IPS-15b (cell line): Measurements from ENCODE around the gene FRMPD3.
A peak's percentile ranks its signal among the peaks of the same experiment; 100 is the strongest.

Source experiments
- H3K27me3 ChIP-seq: one replicate; pipeline ENCODE4 v1.6.1; 2013; ENCODE audit warnings: low read length; ENCODE audit not compliant: control insufficient read depth, insufficient read depth
- H3K36me3 ChIP-seq: one replicate; pipeline ENCODE4 v1.6.1; 2013; ENCODE audit warnings: low read length; ENCODE audit not compliant: control insufficient read depth, insufficient read depth
- H3K4me1 ChIP-seq: one replicate; pipeline ENCODE4 v1.6.1; 2013; ENCODE audit warnings: mild to moderate bottlenecking, low read length; ENCODE audit not compliant: control insufficient read depth, insufficient read depth
- H3K4me3 ChIP-seq: one replicate; pipeline ENCODE4 v1.5.1; 2013; ENCODE audit warnings: low read depth, low read length
- H3K9ac ChIP-seq: one replicate; pipeline ENCODE4 v1.6.1; 2013; ENCODE audit warnings: low read depth, mild to moderate bottlenecking, low read length
- H3K9me3 ChIP-seq: one replicate; pipeline ENCODE4 v1.6.1; 2013; ENCODE audit warnings: mild to moderate bottlenecking, low read length; ENCODE audit not compliant: control insufficient read depth, insufficient read depth

The FRMPD3 gene

DNA sequence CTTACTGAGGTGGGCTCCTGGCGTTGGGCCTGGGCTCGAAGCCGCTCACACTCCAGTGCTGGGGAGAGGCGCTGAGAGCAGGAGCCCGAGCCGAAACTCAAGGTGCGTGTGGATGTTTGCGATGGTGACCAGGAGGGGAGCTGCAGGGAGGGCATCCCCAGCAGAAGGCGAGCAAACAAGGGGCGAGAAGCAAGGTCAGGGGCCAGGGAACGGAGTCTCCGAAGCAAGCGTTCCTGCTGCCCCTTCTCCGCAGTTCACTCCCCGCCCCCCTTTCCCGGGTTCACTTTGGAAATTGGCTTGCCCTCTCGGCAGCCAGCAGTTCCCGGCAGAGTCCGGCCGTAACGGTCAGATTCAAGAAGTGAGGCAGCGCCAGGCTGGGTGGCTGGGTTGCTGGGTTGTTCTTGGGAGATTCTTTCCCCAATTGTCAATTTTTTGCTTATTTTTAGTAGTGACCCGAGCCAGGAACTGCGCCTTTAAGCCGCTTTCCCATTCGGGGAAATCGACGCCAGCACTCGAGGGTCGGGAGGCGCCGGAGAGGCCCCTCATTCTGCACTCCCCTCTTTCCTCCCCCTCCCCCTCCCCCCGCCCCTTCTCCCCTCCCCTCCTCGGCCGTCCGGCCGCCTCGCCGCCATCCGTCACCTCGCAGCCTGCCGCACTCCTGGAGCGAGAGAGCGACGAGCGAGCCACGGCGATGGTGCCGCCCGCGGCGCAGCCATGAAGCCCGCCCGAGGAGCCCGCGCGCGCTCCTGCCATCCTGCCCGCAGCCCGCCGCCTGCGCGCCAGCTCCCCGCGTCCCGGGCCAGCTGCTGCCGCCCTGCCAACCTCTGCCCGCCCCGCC is at the start of gene FRMPD3:
Gene FRMPD3, plus strand, starts transcription at position 655 of the 838 bp plus-strand sequence. CDS start 76,937 bp downstream, outside the sequence.
- H3K36me3 ChIP-seq, result no peaks in the 10 kb centered on the region
- H3K4me1 ChIP-seq, result peaks cover 29% of the 10 kb centered on the region
- no peaks in the 10 kb centered on the region for H3K9me3 ChIP-seq
- peak within 1 kb of the TSS; percentile 68 for H3K9ac ChIP-seq
- H3K27me3 ChIP-seq, result peaks cover 38% of the 10 kb centered on the region
- peak within 1 kb of the TSS; percentile 85 for H3K4me3 ChIP-seq

DNA sequence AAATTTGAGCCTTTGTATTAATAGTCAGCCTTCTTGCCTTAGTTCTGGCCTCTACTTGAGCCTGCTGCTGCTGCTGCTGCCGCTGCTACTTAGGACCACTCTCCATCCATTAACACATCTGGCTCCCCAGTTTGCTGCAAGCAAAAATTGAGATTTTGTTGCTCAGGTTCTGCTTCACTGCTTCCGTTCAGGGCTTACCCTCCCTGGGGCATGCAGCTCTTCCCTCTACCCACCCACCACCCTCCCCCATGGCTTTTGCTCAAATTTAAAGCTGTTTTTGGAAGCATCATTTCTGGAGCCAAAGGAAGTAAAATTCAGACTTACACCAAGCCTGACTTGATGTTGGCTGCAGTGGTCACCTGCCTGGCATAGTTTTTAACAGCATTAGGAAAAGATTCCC is 28.9 kb upstream of the FRMPD3 start:
- H3K27me3 ChIP-seq, result no peaks in the 10 kb centered on the region
- H3K36me3 ChIP-seq, result no peaks in the 10 kb centered on the region
- H3K9ac ChIP-seq, result no peak overlapping the region
- H3K4me3 ChIP-seq, result no peak overlapping the region
- H3K9me3 ChIP-seq, result no peaks in the 10 kb centered on the region
- H3K4me1 ChIP-seq, result no peaks in the 10 kb centered on the region

DNA sequence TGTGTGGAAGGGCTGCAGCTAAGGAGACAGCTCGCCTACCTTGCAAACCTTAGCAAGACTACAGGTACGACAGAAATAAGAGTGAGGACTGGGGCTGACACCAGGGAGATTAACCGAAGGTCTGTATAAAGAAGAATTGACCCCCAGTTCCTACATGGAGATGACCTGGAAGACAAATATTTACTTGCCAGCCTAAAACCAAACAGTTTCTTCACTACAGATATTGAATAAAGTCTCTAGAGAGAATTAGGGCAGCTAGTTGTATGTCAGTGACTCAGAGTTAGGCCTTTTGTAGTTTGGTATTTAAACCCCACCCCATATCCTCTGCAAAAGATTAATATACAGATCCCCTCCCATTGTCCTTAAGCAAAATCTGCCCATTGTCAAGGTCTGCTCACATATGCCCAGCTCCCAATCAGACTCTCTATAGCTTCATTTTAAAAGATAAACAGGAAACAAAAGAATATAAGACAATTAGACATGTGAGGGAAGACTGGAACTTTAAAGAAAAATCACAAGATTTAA is 28.1 kb upstream of the FRMPD3 start:
- no peaks in the 10 kb centered on the region for H3K27me3 ChIP-seq
- no peaks in the 10 kb centered on the region for H3K36me3 ChIP-seq
- H3K9me3 ChIP-seq, result no peaks in the 10 kb centered on the region
- H3K4me1 ChIP-seq, result no peaks in the 10 kb centered on the region
- no peak overlapping the region for H3K9ac ChIP-seq
- H3K4me3 ChIP-seq, result no peak overlapping the region

DNA sequence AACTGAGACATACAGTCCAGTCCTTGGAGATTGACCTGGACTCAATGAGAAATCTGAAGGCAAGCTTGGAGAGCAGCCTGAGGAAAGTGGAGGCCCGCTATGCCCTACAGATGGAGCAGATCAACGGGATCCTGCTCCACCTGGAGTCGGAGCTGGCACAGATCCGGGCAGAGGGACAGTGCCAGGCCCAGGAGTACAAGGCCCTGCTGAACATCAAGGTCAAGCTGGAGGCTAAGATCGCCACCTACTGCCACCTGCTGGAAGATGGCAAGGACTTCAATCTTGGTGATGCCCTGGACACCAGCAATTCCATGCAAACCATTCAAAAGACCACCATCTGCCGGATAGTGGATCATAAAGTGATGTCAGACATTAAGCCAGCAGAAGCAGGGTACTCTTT is 20.4 kb upstream of the FRMPD3 start:
- no peaks in the 10 kb centered on the region for H3K36me3 ChIP-seq
- no peaks in the 10 kb centered on the region for H3K4me1 ChIP-seq
- no peaks in the 10 kb centered on the region for H3K9me3 ChIP-seq
- no peak overlapping the region for H3K9ac ChIP-seq
- H3K27me3 ChIP-seq, result no peaks in the 10 kb centered on the region
- H3K4me3 ChIP-seq, result no peak overlapping the region

DNA sequence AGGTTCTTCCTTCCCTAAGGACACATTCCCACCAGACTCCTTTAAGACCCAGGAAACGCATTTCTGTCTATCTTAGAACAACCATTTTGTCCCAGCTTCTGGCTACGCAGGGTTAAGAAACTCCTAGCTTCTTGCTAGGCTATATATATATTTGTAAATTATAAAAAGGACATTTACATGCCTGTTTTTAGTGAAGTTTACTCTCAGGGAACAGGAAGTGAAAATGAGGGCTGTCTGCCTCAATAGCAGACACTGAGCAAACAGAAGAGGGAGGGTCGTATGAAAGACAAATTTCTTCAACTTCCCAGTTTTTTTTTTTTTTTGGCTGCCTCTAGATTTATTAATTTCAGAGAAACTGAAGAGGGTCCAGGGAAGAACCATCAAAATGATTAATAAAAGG is 9.3 kb upstream of the FRMPD3 start:
- Histone ChIP-seq H3K9me3 (no peaks in the 10 kb centered on the region), H3K27me3 (peaks cover 2% of the 10 kb centered on the region), H3K9ac (no peak overlapping the region), H3K4me1 (peaks cover 14% of the 10 kb centered on the region), H3K4me3 (no peak overlapping the region), H3K36me3 (no peaks in the 10 kb centered on the region)

DNA sequence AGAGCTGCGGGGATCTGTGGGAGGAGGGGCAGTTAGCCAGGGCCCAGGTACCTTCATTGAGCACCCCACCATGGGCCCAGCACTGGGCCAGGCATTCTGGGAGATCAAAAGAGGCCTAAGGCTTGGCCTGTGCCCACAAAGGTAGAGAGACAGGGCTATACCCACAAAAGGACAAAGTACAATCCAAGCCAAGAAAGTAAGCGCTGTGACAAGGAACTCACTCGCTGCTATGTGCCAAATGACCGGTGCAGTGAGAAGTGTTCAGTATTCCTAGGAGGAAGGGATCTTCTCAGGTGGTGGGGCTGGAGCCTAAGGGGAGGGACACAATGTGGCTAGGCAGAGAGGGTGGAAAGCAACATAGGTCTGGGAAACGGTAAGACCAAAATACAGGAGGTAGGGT is 8.8 kb upstream of the FRMPD3 start:
- H3K4me3 ChIP-seq, result no peak overlapping the region
- H3K27me3 ChIP-seq, result peaks cover 4% of the 10 kb centered on the region
- H3K4me1 ChIP-seq, result peaks cover 19% of the 10 kb centered on the region
- H3K9ac ChIP-seq, result no peak overlapping the region
- no peaks in the 10 kb centered on the region for H3K36me3 ChIP-seq
- no peaks in the 10 kb centered on the region for H3K9me3 ChIP-seq

DNA sequence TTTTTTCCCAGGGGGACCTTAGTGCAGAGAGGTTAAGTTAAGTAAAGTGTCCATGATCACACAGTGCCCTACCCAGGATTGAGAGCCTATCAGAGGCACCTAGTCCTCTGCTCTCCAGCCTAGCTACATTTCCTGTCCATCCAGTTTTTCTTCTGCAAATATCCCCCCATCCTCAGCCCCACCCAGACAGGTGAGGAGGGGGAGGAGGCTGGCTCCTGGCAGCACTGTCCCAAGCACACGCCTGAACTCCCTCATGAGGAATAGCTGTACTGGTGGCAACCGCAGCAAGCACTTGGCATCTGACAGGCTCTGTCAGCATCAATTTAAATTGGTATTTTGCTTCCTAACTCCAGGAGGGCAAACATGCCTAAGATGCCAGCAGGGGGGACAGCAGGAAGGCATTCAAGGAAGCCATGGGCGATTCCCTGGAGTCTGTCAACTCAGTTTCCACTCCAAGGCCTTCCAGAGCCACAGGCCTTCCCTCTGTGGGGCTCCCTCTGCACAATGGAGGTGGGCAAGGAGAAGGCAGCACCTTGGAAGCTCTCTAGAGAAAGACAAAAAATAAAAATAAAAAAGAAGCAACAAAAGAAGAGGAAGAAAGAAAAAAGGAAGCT is 6.4 kb upstream of the FRMPD3 start:
- Histone ChIP-seq H3K36me3 (no peaks in the 10 kb centered on the region), H3K4me1 (peaks cover 21% of the 10 kb centered on the region), H3K27me3 (peaks cover 24% of the 10 kb centered on the region), H3K9ac (no peak overlapping the region), H3K4me3 (no peak overlapping the region), H3K9me3 (no peaks in the 10 kb centered on the region)

DNA sequence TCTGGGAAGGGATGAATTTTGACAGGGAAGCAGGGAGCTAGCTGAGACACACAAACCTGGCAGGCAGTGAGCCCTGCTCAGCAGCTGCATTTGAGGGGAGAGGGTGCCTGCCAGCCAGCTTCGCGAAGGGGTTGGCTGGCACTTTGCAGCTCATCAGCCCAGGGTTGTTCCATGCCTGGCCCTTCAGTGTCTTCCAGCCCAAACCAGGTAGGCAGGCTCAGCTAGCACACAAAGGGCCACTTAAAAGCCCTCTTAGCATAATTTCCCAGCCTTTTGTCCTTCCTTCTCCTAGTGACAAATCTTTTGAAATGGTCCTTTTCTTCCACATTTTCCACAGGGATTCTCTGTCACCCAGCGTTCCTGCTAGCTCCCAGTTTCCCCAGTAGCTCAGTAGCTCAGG is 4.3 kb upstream of the FRMPD3 start:
- H3K9ac ChIP-seq, result no peak overlapping the region
- H3K27me3 ChIP-seq, result peaks cover 32% of the 10 kb centered on the region
- no peak overlapping the region for H3K4me3 ChIP-seq
- no peaks in the 10 kb centered on the region for H3K9me3 ChIP-seq
- peaks cover 29% of the 10 kb centered on the region for H3K4me1 ChIP-seq
- H3K36me3 ChIP-seq, result no peaks in the 10 kb centered on the region

DNA sequence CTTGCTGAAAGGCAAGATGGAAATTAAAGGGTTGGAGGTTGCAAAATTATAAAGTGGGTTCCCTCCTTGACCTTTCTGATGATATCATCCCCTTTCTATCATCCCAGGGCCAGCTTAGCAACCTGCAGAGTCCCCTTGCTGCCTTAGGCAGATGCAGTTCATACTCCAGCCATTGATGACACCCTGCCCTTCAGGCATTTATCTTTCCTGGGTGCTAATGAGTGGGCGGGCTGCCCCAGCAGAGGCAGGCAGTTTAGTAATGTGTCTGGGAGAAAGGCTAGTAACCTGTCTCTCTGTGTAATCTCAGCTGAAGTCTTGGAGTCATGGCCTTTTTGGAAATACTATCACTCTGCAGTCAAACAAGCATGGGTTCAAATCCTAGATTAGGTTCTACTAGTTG is 3.8 kb upstream of the FRMPD3 start:
- no peaks in the 10 kb centered on the region for H3K36me3 ChIP-seq
- no peaks in the 10 kb centered on the region for H3K9me3 ChIP-seq
- H3K4me3 ChIP-seq, result no peak overlapping the region
- peaks cover 34% of the 10 kb centered on the region for H3K27me3 ChIP-seq
- peaks cover 29% of the 10 kb centered on the region for H3K4me1 ChIP-seq
- no peak overlapping the region for H3K9ac ChIP-seq

DNA sequence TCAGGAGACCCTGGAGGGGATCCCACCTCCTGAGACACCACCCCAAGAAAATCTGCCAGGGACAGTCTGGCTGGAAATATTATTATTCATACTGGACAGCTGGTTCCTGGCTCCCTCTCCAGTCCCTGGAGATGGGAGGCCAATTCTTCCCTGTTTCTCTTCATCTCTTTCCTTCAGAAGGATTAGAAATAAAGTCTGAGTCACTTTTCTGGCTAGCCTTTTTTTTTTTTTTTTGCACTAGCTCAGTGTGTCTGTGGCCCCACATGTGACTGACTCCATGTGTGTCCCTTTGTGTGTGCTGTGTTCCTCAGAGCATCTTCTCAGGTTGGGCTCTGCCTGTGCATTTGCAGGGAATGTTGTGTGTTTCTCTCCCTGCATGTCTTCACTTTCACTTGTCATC is 1.8 kb upstream of the FRMPD3 start:
- no peaks in the 10 kb centered on the region for H3K36me3 ChIP-seq
- no peak overlapping the region for H3K9ac ChIP-seq
- H3K9me3 ChIP-seq, result no peaks in the 10 kb centered on the region
- peaks cover 34% of the 10 kb centered on the region for H3K4me1 ChIP-seq
- H3K27me3 ChIP-seq, result peaks cover 36% of the 10 kb centered on the region
- no peak overlapping the region for H3K4me3 ChIP-seq

DNA sequence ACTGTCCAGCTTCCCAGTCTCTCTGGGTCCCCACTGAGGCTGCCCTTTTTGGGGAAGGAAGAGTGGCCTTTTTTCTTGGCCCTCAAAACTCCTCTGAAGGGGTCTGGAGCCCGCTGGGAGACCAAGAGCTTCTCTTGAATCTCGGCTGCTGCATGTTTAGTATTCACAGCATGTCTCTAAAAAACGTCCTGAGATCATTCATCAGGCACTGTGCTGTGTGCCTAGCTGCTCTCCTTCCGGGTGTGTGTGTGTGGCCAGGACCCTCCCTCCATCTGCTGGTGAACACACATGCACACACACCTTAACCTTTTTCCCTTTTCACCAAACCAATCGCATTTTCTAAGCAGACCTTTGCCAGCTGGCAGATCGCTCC is 841 bp upstream of the FRMPD3 start:
- peaks cover 36% of the 10 kb centered on the region for H3K27me3 ChIP-seq
- no peaks in the 10 kb centered on the region for H3K9me3 ChIP-seq
- H3K4me3 ChIP-seq, result peak overlapping the region; percentile 85
- H3K36me3 ChIP-seq, result no peaks in the 10 kb centered on the region
- peaks cover 32% of the 10 kb centered on the region for H3K4me1 ChIP-seq
- peak overlapping the region; percentile 68 for H3K9ac ChIP-seq
